ENCODE data around the gene TMEM167A.

The TMEM167A gene

DNA sequence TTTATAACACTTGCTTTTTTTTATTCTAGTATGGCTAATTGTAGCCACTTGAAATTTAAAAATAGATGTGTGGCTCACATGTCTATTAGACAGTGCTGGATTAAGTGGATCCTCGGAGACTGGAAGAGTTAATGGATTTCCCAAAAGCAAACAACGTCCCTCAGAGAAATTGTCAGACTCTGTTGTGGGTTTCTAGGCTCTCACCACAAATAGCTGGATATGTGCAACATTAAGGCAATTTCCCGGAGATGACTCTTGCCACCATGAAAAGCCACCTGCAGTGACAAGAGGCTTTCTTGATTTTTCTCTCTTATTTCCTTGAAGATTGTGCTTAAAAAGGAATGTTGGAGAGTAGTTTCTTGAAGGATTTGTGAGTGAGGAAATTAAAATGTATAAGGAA is 43.2 kb downstream of the TMEM167A start:
- no peak for DNase-seq

DNA sequence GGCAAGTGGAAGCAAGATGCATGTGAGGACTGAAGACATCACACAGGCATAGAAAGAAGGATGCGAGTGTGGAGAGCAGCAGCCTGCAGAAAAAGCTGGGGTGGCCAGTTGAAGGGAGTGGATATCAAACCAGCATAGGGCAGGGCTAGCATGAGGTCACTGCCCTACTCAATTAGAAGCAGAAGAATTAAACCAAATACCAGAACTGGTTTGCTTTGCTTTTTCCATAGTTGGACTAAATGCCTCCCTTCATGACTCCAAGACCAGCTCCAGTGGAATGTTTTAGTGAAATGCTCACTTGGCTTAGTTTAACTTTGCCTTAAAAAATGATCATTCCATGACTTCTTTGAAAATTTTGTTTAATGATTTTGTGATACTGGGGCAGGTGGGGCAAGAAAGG is 45.8 kb downstream of the TMEM167A start:
- DNase-seq, result no peak

DNA sequence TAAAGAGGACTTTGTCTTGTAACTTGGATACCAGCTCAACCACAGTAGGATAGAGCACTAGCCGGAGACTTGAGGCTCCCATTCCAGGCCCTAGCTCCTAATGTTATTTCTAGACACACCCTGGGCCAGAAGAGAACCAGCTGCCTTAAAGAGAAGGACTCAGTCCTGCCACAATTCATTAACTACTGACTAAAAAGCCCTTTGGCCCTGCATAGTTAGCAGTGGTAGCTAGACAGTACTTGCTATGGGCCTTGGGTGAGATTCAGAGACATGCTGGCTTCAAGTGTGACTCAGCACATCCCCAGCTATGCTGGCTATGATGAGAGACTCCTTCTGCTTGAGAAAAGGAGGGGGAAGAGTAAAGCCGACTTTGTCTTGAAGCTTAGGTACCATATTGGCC is 47.3 kb downstream of the TMEM167A start:
- DNase-seq, result no peak

DNA sequence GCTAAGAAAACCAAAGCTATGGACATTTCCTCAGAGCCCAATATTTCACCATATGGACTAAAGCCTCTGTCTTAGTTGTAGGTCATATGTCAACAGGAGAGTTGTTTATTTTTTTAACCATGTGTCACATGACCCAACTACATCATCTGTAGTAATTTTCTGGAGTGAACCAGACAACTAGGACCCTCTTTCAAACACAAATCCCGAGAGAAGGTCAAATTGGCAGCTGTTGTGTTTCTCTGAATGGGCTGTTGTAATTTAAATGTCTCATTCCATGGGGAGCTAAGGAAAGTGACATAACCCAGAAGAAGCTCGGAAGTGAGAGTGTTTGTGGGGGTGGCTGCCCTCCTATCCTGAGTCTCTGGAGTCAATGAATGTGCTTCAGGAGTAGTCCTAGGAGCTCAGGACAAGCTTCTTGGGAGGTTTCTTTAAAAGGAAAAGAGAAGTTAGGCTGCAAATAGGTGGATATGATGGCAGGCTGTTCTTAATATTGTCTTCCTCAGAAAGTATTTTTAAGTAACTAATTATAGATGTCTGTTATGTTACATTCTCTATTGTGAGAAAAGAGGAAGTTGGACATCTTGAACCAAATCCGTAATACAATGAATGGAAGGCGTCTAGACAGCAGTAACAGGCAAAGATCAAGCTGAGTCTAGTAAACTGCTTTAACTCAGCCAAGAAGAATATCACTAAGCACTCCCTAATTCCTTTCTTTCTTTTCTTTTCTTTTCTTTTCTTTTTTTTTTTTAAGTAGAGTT is 50.1 kb downstream of the TMEM167A start:
- no peak for DNase-seq

DNA sequence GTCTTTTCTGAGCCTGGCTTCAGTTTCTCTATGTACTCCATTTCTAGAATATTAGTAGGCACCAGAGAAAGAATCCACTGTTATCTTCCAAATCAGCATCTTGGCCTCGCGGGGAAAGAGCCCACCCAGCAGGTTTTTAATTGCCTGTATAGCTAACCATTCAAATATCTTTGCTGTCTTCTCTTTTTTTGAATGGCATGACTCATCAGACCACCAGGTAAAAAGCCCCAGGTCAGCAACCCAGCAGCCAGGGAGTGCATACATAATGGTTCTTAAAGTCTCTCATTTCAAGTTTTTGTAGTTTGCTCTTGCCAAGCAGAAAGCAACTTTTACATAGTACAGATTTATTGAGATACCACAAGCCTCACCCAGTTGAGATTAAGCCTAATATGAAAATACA is 50.7 kb downstream of the TMEM167A start:
- DNase-seq, result no peak

DNA sequence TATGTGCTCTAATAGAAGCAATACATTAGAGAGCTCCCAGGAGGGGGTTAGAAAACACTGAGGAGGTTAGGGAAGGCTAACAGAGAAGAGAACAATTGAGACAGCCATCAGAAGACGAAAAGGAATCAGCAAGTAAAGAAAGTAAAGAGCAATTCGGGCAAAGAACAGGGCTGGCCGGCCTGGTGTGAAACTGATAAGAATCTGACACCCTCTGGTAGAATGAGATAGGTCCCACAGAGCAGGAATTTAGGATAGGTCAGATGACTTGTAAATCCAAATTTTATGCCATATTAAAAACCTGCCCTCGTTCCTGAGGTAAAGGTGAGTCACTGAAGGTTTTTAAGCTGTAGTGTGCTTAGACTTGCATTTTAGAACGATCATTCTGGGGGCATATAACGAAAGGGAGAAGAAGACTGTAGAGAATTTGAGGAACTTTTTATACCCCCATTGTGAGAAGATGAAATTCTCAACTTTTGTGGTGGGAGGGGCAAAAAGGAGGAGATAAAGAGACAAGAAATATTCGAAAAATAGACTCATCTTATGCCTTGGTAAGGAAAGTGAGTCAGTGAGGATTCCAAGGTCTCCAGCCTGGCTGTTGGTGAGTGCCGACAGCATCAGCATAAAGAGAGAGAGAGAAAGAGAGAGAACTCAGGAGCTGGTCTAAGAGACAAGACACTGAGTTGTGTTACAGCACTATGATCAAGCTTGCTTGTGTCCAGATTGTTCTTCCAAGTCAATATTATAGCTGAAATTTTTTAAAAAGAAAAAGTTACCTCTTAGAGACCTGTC is 51.3 kb downstream of the TMEM167A start:
- no peak for DNase-seq

DNA sequence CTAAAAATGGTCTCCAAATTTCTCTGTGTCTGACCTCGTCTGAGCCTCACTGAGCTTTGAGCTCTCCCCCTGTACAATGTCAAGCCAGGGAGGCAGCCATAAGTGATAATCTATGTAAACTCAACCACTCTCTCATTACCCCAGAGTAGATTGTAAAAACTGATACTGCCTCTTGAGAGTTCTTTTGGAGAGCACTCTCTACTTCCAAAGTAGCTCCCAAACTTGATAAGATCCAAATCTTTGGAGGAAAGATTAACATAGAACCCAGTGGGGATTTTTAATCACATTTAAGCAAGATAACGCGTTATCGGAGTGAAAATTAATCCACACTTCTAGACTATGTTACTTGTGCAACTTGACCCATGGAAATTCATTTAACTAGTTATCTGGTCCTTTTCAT is 54.9 kb downstream of the TMEM167A start:
- no peak for DNase-seq

DNA sequence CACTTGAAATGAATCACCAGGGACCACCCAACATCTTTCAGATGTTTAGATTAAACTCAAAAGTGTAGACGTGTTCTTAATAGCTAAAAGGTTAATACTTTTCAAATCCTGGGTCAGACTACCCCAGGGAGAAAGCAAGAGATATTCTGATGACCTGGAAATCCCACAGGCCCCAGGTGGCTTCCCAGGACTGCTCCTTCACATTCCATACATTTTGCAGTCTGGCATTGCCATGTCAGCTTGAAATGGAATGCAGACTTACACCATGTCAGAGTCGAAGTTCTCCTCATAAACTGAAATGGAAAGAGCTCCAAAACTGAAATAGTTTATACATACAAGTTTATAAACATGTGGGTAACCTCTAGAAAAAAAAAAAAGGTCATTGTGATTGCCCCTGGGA is 61.5 kb downstream of the TMEM167A start:
- no peak for DNase-seq

DNA sequence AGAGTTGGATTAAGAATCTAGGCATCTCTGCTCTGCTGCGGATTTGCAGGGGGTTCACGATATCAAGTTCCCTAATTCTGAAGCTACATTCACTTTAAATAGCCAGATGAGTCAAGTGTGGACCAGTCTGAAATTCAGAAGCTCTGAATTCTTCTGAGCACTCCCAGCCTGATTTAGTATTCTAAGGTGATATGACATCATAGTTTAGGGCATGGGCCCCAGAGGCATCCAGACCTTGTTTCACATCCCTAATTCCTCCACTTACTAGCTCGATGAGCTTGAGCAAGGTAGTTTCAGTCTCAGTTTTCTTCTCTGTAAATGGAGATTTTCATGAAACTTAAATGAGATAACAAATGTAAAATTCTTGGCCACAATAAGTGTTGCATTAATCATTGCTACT is 65.2 kb downstream of the TMEM167A start:
- DNase-seq, result no peak

DNA sequence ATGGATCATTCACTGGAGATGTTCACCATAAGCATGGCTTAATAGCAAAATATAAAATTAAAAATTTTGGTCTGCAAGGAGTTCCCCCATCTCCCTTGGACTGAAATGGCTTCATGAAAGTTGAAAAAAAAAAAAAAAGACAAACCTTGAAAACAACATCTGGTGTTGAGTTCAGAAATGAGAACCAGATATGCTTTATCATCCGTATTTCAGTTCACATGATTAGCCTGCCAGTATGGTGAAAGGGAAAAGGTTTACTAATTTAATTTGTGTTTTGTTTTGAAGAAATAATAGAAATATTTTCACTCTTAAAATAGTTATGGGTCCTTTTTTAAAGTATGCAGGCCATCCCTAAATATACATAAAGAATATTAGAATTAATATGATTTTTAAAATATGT is 67.8 kb downstream of the TMEM167A start:
- DNase-seq, result no peak

DNA sequence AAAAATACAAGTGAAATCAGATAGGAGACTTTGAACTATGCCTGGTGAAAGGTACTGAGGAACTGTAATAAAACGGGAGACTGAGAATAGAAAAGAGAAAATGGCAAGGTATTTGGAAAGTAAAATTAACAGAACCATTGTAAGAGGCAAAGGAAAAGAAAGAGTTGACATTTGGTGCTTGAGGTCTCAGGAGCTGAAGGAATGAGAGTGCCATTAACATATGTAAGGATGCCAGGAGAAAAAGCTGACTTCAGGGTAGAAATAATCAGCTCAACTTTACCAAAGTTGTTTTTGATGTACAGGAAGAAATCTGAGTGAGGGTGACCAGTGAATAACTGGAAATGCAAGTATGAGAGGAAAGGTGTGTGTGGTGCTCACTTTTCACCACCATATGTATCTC is 69.4 kb downstream of the TMEM167A start:
- no peak for DNase-seq

DNA sequence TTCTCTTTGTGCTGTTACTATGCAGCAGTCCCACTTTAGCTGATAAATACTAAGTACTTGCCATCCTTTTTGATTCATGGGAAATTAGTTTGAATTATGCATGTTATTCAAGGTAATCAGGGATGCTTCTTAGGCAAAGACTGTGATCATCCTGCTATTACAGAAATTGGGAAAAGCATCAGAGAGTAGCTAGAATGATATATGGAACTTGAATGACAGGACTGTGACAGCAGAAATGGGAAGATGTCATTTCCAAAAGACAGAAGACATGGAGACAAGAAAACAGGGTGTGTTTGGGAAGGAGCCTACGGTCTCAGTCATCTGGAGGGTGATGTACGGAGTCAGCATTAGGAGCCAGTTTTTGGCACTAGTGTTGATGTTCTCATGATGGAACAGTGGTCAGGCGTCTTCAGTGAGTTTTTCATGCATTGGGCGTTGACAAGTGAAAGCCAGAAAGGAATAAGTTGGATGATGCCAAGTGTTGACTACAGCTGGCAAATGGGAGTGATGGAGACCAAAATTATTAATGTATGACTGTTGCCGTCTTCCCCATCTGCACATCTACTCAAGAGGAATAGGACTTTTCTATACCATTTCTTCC is 70.4 kb downstream of the TMEM167A start:
- DNase-seq, result no peak

DNA sequence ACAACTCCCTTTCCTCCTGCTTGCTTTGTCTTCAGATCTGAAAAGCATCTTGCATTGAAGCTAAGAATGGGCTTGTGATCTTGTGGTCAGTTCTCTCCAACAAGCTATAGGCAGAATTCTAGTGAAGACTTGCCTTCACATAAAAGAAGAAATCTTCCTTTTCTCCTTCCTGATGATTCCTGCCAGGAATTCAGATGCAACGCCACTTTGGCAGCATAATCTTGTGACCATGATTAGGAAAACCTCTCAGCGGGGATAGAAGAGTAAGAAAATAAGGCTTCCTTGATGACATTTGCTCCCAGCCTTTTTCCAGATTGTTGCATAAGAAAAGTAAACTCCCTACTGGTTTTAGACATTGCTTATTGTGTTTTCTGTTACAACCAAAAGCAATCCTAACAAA is 73.4 kb downstream of the TMEM167A start:
- DNase-seq, result no peak
